Natural killer cell (primary cell): ENCODE data around the gene SHANK3. TPM values are rescaled to one million over a fixed set of nuclear protein-coding genes. Genes with fewer than 3 reads are reported as not detected.

ENCODE experiments used
- ATAC-seq, 3 donors: fragments of 150-1000 bp in 2 of 3; fragments of 200-7000 bp in 1 of 3; cut with Tn5 transposase; 1 replicate in 1 of 3; 2 replicates in 2 of 3; pipeline ENCODE4 v1.10.0; 2021; ENCODE audit warnings: mild to moderate bottlenecking in 2 of 3, moderate library complexity in 2 of 3
- DNase-seq, 2 donors: peaks; one replicate each; pipeline versions ENCODE4 v3.0.0 to v3.0.0-alpha.2; 2013 to 2021; ENCODE audit warnings: mixed read lengths in 1 of 2
- H3K27ac ChIP-seq: one replicate; pipeline ENCODE4 v1.5.1; 2013; ENCODE audit warnings: mild to moderate bottlenecking, low read length
- H3K27me3 ChIP-seq: one replicate; pipeline ENCODE4 v1.6.1; 2013; ENCODE audit warnings: low read length; ENCODE audit not compliant: control insufficient read depth, insufficient read depth
- H3K36me3 ChIP-seq: one replicate; pipeline ENCODE4 v1.6.1; 2013; ENCODE audit warnings: low read length; ENCODE audit not compliant: control insufficient read depth, insufficient read depth
- H3K4me1 ChIP-seq: one replicate; pipeline ENCODE4 v1.6.1; 2013; ENCODE audit warnings: low read length; ENCODE audit not compliant: control insufficient read depth, insufficient read depth
- H3K4me3 ChIP-seq: one replicate; pipeline ENCODE4 v1.5.1; 2013; ENCODE audit warnings: low read length
- H3K9me3 ChIP-seq: one replicate; pipeline ENCODE4 v1.6.1; 2013; ENCODE audit warnings: low read length; ENCODE audit not compliant: control insufficient read depth, insufficient read depth
- H3K27ac Mint-ChIP-seq, 2 donors: one replicate each; pipeline ENCODE4 v1.8.0; 2022; ENCODE audit warnings: mild to moderate bottlenecking in 2 of 2, mixed read lengths in 2 of 2, moderate library complexity in 1 of 2
- H3K27me3 Mint-ChIP-seq, 2 donors: one replicate each; pipeline ENCODE4 v1.8.0; 2022; ENCODE audit warnings: low read depth in 2 of 2, mixed read lengths in 2 of 2
- H3K36me3 Mint-ChIP-seq: one replicate; pipeline ENCODE4 v1.8.0; 2022; ENCODE audit warnings: mixed read lengths
- H3K4me1 Mint-ChIP-seq, 2 donors: one replicate each; pipeline ENCODE4 v1.8.0; 2022; ENCODE audit warnings: mixed read lengths in 2 of 2
- H3K4me3 Mint-ChIP-seq: one replicate; pipeline ENCODE4 v1.8.0; 2022; ENCODE audit warnings: mild to moderate bottlenecking, moderate library complexity, mixed read lengths
- H3K9me3 Mint-ChIP-seq, 2 donors: one replicate each; pipeline ENCODE4 v1.8.0; 2022; ENCODE audit warnings: mixed read lengths in 2 of 2
- WGBS: methylation state at CpG from one replicate; pipeline ENCODE4 v1.1.7; 2013; ENCODE audit warnings: missing lambda C conversion rate; ENCODE audit not compliant: insufficient coverage; 5-methylcytosine and 5-hydroxymethylcytosine counted together
- intact Hi-C: fragments of 100-400 bp; cut with micrococcal nuclease; formaldehyde crosslinking; loops from one replicate; pipeline ENCODE4 v1.14.2; 2022
- total RNA-seq, 4 donors: library from RNA; stranded (reverse); fragments of 120-200 nt in 1 of 4; gene quantifications; one replicate each; pipeline versions ENCODE4 v1.2.3 to v1.2.4, GENCODE V29; 2013 to 2022
- TF ChIP-seq, protein P1 (sequence below): fragments of 200-600 bp; IDR thresholded peaks from one replicate; pipeline ENCODE4 v1.8.0; 2022; ENCODE audit warnings: antibody characterized with exemption

SHANK3 gene
- under 1 TPM in 1 of 3 donors, not detected in 2; 0.07 TPM for total RNA-seq
- total RNA-seq (2013) = not detected

- no peaks in the 10 kb centered on the region for H3K36me3 Mint-ChIP-seq
- DNase-seq (no peak), ATAC-seq (no peak)
- Histone ChIP-seq H3K9me3 (no peaks in the 10 kb centered on the region), H3K27ac (no peak within 1 kb of the TSS), H3K27me3 (peaks cover 32% of the 10 kb centered on the region), H3K36me3 (no peaks in the 10 kb centered on the region), H3K4me1 (peaks cover 18% of the 10 kb centered on the region), H3K4me3 (no peak within 1 kb of the TSS)
- WGBS = 8% methylated on average over 23 of the region's 23 CpGs
- H3K4me1 Mint-ChIP-seq = peaks cover 0 to 38% of the 10 kb centered on the region in 2 donors
- peaks cover 46 to 48% of the 10 kb centered on the region in 2 donors for H3K27me3 Mint-ChIP-seq
- no peaks in the 10 kb centered on the region for H3K9me3 Mint-ChIP-seq
- TF ChIP-seq, protein P1, sequence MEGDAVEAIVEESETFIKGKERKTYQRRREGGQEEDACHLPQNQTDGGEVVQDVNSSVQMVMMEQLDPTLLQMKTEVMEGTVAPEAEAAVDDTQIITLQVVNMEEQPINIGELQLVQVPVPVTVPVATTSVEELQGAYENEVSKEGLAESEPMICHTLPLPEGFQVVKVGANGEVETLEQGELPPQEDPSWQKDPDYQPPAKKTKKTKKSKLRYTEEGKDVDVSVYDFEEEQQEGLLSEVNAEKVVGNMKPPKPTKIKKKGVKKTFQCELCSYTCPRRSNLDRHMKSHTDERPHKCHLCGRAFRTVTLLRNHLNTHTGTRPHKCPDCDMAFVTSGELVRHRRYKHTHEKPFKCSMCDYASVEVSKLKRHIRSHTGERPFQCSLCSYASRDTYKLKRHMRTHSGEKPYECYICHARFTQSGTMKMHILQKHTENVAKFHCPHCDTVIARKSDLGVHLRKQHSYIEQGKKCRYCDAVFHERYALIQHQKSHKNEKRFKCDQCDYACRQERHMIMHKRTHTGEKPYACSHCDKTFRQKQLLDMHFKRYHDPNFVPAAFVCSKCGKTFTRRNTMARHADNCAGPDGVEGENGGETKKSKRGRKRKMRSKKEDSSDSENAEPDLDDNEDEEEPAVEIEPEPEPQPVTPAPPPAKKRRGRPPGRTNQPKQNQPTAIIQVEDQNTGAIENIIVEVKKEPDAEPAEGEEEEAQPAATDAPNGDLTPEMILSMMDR = no peak
- intact Hi-C loops = no loop called here
- peak within 1 kb of the TSS in 1 of 2 donors; percentile 74 for H3K27ac Mint-ChIP-seq
- H3K4me3 Mint-ChIP-seq = peak within 1 kb of the TSS; percentile 79
Measured at GRCh38 chr22:50672471-50673230, at the start of gene SHANK3. TSS of gene SHANK3 (plus strand) at chr22:50672823.

GRCh38 chr22:50624347-50625130, 48.1 kb upstream of the SHANK3 start:
- ATAC-seq (no peak), DNase-seq (peak in 1 of 2 donors; percentile 3)
- TF ChIP-seq, protein P1 = no peak
- no peaks in the 10 kb centered on the region for H3K9me3 ChIP-seq
- Mint-ChIP-seq H3K4me1 (peaks cover 40 to 59% of the 10 kb centered on the region in 2 donors), H3K36me3 (no peaks in the 10 kb centered on the region), H3K27me3 (peaks cover 0 to 6% of the 10 kb centered on the region in 2 donors), H3K9me3 (peaks cover 0 to 3% of the 10 kb centered on the region in 2 donors), H3K4me3 (peak overlapping the region; percentile 4), H3K27ac (no peak overlapping the region)
- whole genome bisulfite sequencing = 95% methylated on average over 16 of the region's 16 CpGs
- H3K27ac ChIP-seq = no peak overlapping the region
- no peaks in the 10 kb centered on the region for H3K27me3 ChIP-seq
- H3K36me3 ChIP-seq = no peaks in the 10 kb centered on the region
- intact Hi-C loops = loop anchor here (5.0 kb wide), 1 partner anchor 42 kb away; the partner anchor contains the start of gene CHKB
- H3K4me1 ChIP-seq = peaks cover 61% of the 10 kb centered on the region
- no peak overlapping the region for H3K4me3 ChIP-seq

GRCh38 chr22:50625131-50625567, 47.5 kb upstream of the SHANK3 start:
- H3K36me3 ChIP-seq = no peaks in the 10 kb centered on the region
- H3K4me3 Mint-ChIP-seq = no peak overlapping the region
- no peak overlapping the region for H3K4me3 ChIP-seq
- peak in 1 of 2 donors; percentile 4 for DNase-seq
- no peak for ATAC-seq
- no peaks in the 10 kb centered on the region for H3K27me3 ChIP-seq
- intact Hi-C loops = no loop called here
- TF ChIP-seq, protein P1 = no peak
- peaks cover 0 to 3% of the 10 kb centered on the region in 2 donors for H3K9me3 Mint-ChIP-seq
- no peaks in the 10 kb centered on the region for H3K36me3 Mint-ChIP-seq
- 97% methylated on average over 14 of the region's 14 CpGs for WGBS
- no peaks in the 10 kb centered on the region for H3K9me3 ChIP-seq
- no peak overlapping the region for H3K27ac Mint-ChIP-seq
- peaks cover 55% of the 10 kb centered on the region for H3K4me1 ChIP-seq
- H3K4me1 Mint-ChIP-seq = peaks cover 46 to 61% of the 10 kb centered on the region in 2 donors
- no peak overlapping the region for H3K27ac ChIP-seq
- peaks cover 0 to 6% of the 10 kb centered on the region in 2 donors for H3K27me3 Mint-ChIP-seq
